Type B pancreatic cell (in vitro differentiated cells): ENCODE data around the gene MYOD1. TPM values are rescaled to one million over a fixed set of nuclear protein-coding genes. Genes with fewer than 3 reads are reported as not detected.

Experiments
- DNase-seq: peaks from one replicate; pipeline ENCODE4 v3.0.0; 2021; ENCODE audit warnings: mixed read lengths; ENCODE audit not compliant: unreplicated experiment; ENCODE audit errors: extremely low spot score
- H3K27ac Mint-ChIP-seq: 2 replicates; pipeline ENCODE4 v1.8.0; 2021; ENCODE audit warnings: mild to moderate bottlenecking, mixed read lengths
- H3K27me3 Mint-ChIP-seq: 2 replicates; pipeline ENCODE4 v1.8.0; 2021; ENCODE audit warnings: mixed read lengths
- H3K36me3 Mint-ChIP-seq: 2 replicates; pipeline ENCODE4 v1.8.0; 2021; ENCODE audit warnings: mixed read lengths
- H3K4me1 Mint-ChIP-seq: one replicate; pipeline ENCODE4 v1.8.0; 2021; ENCODE audit warnings: mixed read lengths; ENCODE audit not compliant: unreplicated experiment
- H3K4me3 Mint-ChIP-seq: 2 replicates; pipeline ENCODE4 v1.8.0; 2021; ENCODE audit warnings: mild to moderate bottlenecking, mixed read lengths
- H3K9me3 Mint-ChIP-seq: 2 replicates; pipeline ENCODE4 v1.8.0; 2021; ENCODE audit warnings: mixed read lengths
- total RNA-seq: library from RNA; stranded (reverse); gene quantifications from 2 replicates; pipeline ENCODE4 v1.2.1, GENCODE V29; 2021; ENCODE audit warnings: low replicate concordance
- TF ChIP-seq, protein P1 (sequence below): fragments of 200-600 bp; sonication (generic); conservative IDR thresholded peaks from 2 replicates; pipeline ENCODE4 v1.5.0; 2021; ENCODE audit warnings: antibody characterized with exemption, mild to moderate bottlenecking

MYOD1 gene
- total RNA-seq, 1 donor from 2014 or later, result 3.6 TPM

DNA sequence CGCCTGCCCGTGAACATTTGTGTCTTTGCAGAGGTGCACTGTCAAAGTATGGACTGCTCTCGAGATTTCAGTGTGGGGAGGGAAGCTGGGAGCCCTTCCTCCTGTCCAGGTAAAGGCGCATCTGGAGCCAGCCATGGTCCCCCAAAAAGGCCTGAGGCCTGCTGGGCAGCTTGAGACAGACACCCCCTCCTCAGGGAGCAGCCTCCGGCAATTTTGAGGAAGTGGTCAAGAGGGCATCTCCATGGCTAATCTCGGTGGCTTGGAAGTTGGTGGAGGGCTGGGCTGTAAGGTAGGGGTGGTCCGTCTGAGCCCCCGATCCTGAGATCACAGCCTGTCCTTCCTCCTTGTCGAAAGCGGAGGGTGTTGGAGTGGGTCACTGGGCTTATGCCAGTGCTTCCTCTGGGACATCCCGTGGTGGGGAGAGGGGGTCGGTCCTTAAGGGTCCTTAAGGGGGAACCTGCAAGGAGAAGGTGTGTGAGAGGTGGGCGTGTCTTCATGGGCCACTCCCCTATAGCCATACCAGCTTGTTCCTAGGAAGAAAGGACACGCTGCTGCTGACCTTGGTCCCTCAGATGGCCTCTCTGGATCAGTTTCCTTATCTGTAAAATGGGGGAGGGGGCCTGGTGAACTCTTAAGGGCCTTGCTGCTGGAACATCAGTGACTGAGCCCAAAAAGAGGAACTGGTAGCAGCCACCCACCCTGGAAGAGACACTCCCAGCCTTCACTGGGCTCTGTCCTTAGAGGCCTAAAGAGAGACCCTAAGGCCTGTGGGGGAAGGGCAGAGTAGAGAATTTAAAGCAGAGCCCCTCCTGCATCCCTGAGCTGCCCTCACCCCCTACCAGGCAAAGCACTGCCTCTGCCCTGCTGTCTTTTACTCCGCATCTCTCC is 17.8 kb downstream of the MYOD1 start:
- no peaks in the 10 kb centered on the region for H3K36me3 Mint-ChIP-seq
- peak overlapping the region; percentile 69 for H3K4me3 Mint-ChIP-seq
- peaks cover 5% of the 10 kb centered on the region for H3K4me1 Mint-ChIP-seq
- TF ChIP-seq, protein P1, sequence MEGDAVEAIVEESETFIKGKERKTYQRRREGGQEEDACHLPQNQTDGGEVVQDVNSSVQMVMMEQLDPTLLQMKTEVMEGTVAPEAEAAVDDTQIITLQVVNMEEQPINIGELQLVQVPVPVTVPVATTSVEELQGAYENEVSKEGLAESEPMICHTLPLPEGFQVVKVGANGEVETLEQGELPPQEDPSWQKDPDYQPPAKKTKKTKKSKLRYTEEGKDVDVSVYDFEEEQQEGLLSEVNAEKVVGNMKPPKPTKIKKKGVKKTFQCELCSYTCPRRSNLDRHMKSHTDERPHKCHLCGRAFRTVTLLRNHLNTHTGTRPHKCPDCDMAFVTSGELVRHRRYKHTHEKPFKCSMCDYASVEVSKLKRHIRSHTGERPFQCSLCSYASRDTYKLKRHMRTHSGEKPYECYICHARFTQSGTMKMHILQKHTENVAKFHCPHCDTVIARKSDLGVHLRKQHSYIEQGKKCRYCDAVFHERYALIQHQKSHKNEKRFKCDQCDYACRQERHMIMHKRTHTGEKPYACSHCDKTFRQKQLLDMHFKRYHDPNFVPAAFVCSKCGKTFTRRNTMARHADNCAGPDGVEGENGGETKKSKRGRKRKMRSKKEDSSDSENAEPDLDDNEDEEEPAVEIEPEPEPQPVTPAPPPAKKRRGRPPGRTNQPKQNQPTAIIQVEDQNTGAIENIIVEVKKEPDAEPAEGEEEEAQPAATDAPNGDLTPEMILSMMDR, result no peak
- no peaks in the 10 kb centered on the region for H3K9me3 Mint-ChIP-seq
- H3K27me3 Mint-ChIP-seq, result peaks cover 37% of the 10 kb centered on the region
- DNase-seq, result no peak
- H3K27ac Mint-ChIP-seq, result no peak overlapping the region

DNA sequence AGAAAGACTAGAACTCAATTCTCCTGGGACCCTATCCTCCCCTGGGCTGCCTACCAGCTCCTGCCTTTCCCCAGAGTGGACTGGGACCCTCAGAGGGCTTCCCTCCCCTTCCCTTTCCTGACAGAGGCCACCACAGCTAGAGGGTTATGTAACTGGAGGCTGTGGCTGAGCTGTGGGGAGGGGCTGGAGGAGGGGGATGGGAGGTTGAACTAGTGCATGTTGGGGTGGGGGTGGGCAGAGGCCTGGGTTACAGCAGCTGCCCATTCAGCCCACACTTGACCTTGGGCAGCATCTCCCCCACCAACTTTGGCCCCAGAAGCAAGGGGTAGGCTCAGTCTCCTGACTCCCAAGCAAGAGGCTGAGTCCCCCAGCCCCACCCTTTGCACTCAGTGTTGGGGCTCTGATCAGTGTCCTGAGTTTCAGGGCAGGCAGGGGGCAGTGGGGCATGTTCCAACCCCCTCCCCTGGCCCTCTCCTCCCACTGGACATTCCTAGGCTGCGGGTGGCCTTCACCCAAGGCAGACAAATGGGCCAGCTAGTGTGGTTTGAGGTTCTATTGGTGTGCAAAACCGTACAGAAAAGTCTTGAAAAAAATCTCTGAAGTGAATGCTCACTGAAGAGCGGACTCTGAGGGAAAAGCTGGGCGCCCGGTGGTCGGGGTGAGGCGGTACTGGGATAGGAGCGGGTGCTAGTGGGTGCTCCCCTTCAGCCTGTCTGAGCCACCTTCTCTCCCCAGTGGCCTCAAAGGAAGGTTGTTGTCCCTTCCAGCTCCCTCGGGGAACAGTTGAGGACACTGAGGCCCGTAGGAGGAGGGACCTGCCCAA is 19.0 kb downstream of the MYOD1 start:
- no peak overlapping the region for H3K27ac Mint-ChIP-seq
- no peak for DNase-seq
- H3K36me3 Mint-ChIP-seq, result no peaks in the 10 kb centered on the region
- TF ChIP-seq, protein P1, result no peak
- peaks cover 25% of the 10 kb centered on the region for H3K27me3 Mint-ChIP-seq
- peaks cover 5% of the 10 kb centered on the region for H3K4me1 Mint-ChIP-seq
- H3K9me3 Mint-ChIP-seq, result no peaks in the 10 kb centered on the region
- no peak overlapping the region for H3K4me3 Mint-ChIP-seq

DNA sequence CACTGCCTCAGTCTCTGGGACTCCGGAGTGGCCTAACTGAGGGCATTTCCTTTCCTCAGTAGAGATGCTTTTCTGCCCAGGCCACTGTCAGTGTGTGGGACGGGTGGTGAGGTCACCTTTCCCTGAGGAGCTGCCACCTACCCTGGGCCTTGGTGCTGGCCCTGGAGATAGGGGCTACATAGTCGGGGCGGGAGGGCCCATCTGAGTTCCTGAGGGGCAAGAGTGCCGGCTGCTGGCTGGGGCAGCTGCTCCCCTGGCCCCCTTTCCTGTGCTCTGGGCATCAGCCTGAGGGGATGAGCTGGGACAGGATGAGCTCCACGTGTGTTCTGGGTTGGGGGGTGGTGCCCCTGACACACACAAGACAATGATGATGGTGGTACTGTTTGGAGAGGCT is 20.6 kb downstream of the MYOD1 start:
- H3K27me3 Mint-ChIP-seq, result peaks cover 17% of the 10 kb centered on the region
- DNase-seq, result no peak
- H3K36me3 Mint-ChIP-seq, result no peaks in the 10 kb centered on the region
- H3K27ac Mint-ChIP-seq, result no peak overlapping the region
- H3K4me3 Mint-ChIP-seq, result no peak overlapping the region
- H3K9me3 Mint-ChIP-seq, result no peaks in the 10 kb centered on the region
- TF ChIP-seq, protein P1, result no peak
- H3K4me1 Mint-ChIP-seq, result peaks cover 5% of the 10 kb centered on the region

DNA sequence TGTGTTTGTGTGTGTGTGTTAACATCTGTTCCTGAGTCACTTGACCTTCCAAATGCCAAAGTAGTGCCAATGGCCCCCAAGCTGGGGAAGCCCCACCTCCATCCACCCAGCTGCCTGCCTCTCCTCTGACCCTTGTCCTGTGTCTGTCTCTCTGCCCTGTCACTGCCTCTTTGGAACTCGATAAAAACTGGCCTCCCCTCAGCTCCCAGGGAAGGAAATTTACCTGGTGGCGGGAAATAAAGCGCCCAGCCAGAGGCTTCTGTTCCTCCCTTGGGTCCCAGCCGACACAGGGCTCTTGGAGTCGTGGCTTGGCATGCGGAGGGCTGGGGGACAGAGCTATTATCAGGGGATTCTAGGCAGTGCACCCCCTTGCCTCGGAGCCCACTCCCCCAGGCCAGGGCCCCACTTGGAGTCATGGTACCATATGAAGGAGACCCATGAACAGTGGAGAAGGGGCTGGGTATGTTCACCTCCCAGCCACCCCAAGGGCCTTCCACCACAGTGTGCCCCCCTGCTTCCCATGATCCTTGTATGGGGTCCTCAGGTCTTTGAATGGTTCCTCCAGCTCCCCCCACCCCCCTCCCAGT is 21.4 kb downstream of the MYOD1 start:
- no peaks in the 10 kb centered on the region for H3K36me3 Mint-ChIP-seq
- H3K4me1 Mint-ChIP-seq, result peaks cover 5% of the 10 kb centered on the region
- H3K27ac Mint-ChIP-seq, result no peak overlapping the region
- TF ChIP-seq, protein P1, result no peak
- no peaks in the 10 kb centered on the region for H3K9me3 Mint-ChIP-seq
- no peak overlapping the region for H3K4me3 Mint-ChIP-seq
- DNase-seq, result no peak
- peaks cover 17% of the 10 kb centered on the region for H3K27me3 Mint-ChIP-seq

DNA sequence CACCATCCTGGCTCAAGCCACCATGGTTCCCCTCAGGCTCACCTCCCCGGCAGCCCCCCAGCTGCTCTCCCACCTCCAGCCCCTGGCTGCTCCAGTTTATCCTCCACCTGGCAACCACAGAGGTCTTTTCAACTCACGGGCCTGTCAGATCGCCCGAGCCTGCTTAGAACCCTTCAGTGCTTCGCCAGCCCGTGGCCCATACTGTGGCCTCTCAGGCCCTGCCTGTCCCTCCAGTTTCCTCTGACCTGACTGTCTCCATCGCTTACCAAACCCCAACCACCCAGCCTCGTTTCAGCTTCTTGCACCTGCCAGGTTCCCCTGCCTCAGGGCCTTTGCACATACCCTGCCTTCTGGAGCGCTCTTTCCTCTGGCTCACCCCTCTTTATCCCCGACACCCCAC is 22.1 kb downstream of the MYOD1 start:
- Mint-ChIP-seq H3K27me3 (peaks cover 20% of the 10 kb centered on the region), H3K9me3 (no peaks in the 10 kb centered on the region), H3K4me1 (peaks cover 4% of the 10 kb centered on the region), H3K4me3 (no peak overlapping the region), H3K36me3 (no peaks in the 10 kb centered on the region), H3K27ac (no peak overlapping the region)
- TF ChIP-seq, protein P1, result no peak
- no peak for DNase-seq
